Stimulated activated CD4-positive, alpha-beta T cell treated with anti-CD3 and anti-CD28 coated beads, TNF-alpha, amount 100 ng/mL, for 4 hours (primary cell): ENCODE data around the gene ASPRV1.
"Not testable (repeated sequence)": the region's sequence is repeated elsewhere in the genome, so short reads cannot be mapped to it uniquely, and the experiment has no call there.

Experiments used
- DNase-seq, 3 experiments: peaks; one replicate each; pipeline ENCODE4 v3.0.0-alpha.2; 2020; ENCODE audit warnings: low read depth in 3 of 3

The ASPRV1 gene

GRCh38 chr2:69962986-69963730 lies 1.7 kb upstream of the ASPRV1 start:
- DNase-seq: no peak

- DNase-seq: no peak
Observed at GRCh38 chr2:69960821-69961220, 610 bp downstream of the ASPRV1 start.

- no peak for DNase-seq
Observed at GRCh38 chr2:69959425-69959824, 2.0 kb downstream of the ASPRV1 start.

- DNase-seq: no peak
Observed at GRCh38 chr2:69958480-69958879, 3.0 kb downstream of the ASPRV1 start.

- no peak for DNase-seq
Observed at GRCh38 chr2:69957965-69958364, 3.5 kb downstream of the ASPRV1 start.

GRCh38 chr2:69956475-69956979 lies 4.9 kb downstream of the ASPRV1 start:
- no peak for DNase-seq

GRCh38 chr2:69955029-69955428 lies 6.4 kb downstream of the ASPRV1 start:
- no peak for DNase-seq

GRCh38 chr2:69954084-69954483 lies 7.3 kb downstream of the ASPRV1 start:
- DNase-seq: no peak

GRCh38 chr2:69952336-69953115 lies 8.9 kb downstream of the ASPRV1 start:
- no peak for DNase-seq

- not testable (repeated sequence) for DNase-seq
Observed at GRCh38 chr2:69950671-69951070, 10.8 kb downstream of the ASPRV1 start.

GRCh38 chr2:69950241-69950640 lies 11.2 kb downstream of the ASPRV1 start:
- no peak for DNase-seq

GRCh38 chr2:69948963-69949645 lies 12.3 kb downstream of the ASPRV1 start:
- DNase-seq: no peak

GRCh38 chr2:69948032-69948962 lies 13.1 kb downstream of the ASPRV1 start:
- no peak for DNase-seq

GRCh38 chr2:69947325-69947931 lies 14.0 kb downstream of the ASPRV1 start:
- DNase-seq: no peak

- DNase-seq: peak in 2 of 3 experiments; percentile 10 to 22
Observed at GRCh38 chr2:69946351-69947324, 14.8 kb downstream of the ASPRV1 start.

GRCh38 chr2:69945941-69946340 lies 15.5 kb downstream of the ASPRV1 start:
- no peak for DNase-seq

GRCh38 chr2:69945441-69945840 lies 16.0 kb downstream of the ASPRV1 start:
- DNase-seq: no peak

GRCh38 chr2:69944756-69945155 lies 16.7 kb downstream of the ASPRV1 start:
- no peak for DNase-seq

- no peak for DNase-seq
Observed at GRCh38 chr2:69943843-69944525, 17.4 kb downstream of the ASPRV1 start.
